ENCODE data around the gene FIP1L1.
"Not testable (repeated sequence)": the region's sequence is repeated elsewhere in the genome, so short reads cannot be mapped to it uniquely, and the experiment has no call there.

FIP1L1 gene

GRCh38 chr4:53377319-53378170 is at the start of gene FIP1L1:
TSS of gene FIP1L1 (plus strand) at chr4:53377641. CDS start at chr4:53377839, 198 bp downstream.
- peak; percentile 42 for DNase-seq (ENCODE audit: low read depth, low spot score)

DNA sequence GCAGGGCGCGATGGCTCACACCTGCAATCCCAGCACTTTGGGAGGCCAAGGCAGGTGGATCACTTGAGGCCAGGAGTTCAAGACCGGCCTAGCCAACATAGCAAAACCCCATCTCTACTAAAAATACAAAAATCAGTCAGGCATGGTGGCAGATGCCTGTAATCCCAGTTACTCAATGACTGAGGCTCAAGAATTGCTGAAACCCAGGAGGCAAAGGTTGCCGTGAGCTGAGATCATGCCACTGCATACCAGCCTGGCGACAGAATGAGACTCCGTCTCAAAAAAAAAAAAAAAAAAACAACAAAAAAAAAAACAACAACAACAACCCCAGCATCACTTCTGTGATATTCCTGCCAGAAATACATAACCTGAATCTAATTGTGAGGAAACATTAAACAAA is 42.5 kb upstream of the FIP1L1 start:
- DNase-seq (ENCODE audit: low read depth, low spot score) = not testable (repeated sequence)

GRCh38 chr4:53340145-53340544 is 37.3 kb upstream of the FIP1L1 start:
- DNase-seq (ENCODE audit: low read depth, low spot score) = not testable (repeated sequence)

GRCh38 chr4:53346392-53346791 is 31.0 kb upstream of the FIP1L1 start:
- not testable (repeated sequence) for DNase-seq (ENCODE audit: low read depth, low spot score)

DNA sequence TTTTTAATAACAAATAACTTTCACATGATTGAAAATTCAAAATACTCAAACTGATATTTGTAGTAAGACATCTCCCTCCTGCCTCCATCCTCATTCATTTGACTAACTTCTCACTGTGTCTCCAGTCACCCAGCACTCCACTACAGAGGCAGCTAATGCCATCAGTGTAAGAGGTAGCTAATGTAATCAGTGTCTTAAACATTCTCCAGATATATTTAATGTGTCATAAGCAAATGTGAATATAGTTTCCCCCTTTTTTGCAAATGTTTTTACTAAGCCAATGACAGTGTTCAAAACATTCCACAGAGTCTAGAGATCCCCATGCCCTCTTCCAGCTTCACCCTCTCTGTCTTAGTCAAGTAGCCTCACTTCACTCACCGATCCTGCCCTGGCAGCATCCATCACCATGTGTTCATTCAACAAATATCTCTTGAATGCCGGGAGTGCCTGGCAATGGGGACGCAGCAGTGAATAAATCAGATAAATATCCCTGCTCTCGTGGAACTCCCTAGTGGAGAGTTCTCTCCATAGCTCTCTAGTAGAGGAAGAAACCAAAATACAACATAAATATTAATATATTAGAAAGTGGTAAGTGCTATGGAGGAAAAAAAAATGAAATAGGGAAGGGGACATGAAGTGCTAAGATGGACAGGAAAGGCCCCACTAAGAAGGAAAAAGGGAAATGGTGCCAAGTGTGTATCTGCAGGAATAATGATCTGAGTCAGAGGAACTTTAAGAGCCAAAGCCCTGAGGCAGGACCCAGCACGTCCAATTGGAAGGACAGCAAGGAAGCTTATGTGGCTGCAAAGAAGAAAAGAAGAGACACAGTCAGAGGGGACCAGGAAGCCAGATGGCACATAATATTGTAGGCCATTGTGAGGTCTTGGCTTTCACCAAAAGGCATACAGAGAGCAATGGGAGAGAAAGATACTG is 30.3 kb upstream of the FIP1L1 start:
- DNase-seq (ENCODE audit: low read depth, low spot score) = no peak

DNA sequence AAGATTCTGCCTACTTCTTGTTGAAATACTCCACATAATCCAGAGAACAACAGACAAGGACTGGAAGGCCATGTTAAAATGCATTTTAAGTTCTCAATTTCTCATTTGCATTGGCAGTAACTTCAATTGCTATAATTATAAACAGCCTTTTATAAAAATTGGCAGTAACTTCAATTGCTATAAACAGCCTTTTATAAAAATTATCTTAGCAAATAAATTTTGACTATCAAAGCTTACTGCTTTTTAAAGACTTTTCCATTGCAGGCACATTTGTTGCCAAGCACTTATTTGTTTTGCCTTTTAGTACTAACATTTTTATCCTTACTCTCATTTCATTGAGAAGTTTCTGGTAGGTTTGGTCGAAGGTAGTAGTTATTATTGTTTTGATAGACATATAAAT is 29.4 kb upstream of the FIP1L1 start:
- DNase-seq (ENCODE audit: low read depth, low spot score) = no peak

- no peak for DNase-seq (ENCODE audit: low read depth, low spot score)
These were observed 28.4 kb upstream of the FIP1L1 start for GRCh38 chr4:53349091-53349491.

DNA sequence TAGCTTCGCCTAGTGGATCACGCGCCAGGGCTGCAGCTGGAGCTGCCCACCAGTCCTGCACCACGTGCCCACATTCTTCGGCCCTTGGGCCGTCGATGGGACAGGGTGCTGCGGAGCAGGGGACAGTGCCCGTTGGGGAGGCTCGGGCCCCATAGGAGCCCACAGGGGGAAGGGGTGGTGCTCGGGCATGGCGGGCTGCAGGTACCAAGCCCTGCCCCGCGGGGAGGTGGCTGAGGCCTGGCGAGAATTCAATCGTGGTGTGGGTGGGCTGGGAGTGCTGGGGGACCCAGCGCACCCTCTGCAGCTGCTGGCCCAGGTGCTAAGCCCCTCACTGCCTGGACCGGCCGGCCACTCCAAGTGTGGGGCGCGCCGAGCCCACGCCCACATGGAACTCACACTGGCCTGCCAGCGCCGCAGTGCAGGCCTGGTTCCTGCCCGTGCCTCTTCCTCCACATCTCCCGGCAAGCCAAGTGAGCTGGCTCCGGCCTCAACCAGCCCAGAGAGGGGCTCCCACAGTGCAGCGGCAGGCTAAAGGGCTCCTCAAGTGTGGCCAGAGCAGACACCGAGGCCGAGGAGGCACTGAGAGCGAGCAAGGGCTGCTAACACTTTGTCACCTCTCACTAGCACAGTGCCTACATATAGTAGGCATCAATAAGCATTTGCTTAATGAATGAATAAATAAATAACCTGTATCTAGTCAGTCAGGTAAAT is 23.3 kb upstream of the FIP1L1 start:
- DNase-seq (ENCODE audit: low read depth, low spot score) = no peak

DNA sequence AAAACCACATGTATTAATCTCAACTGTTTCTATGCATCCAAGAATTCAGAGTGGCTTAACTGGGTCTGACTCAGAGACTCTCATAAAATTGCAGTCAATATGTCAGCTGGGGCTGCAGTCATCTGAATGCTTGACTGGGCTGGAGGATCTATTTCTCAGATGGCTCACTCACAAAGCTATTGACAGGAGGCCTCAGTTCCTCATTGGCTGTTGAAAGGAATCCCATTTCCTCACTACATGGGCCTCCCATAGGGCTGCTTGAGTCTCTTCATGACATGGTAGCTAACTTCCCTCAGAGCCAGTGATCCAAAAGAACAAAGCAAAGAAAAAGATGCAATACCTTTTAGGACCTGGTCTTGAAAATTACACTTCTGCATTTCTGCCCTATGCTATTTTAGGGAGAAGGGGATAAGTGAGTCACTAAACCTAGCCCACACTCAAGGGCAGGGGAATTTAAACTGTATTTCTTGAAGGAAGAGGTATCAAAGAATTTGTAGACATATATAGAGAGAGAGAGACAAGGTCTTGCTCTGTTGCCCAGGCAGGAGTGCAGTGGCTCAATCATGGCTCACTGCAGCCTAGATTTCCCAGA is 21.4 kb upstream of the FIP1L1 start:
- no peak for DNase-seq (ENCODE audit: low read depth, low spot score)

DNA sequence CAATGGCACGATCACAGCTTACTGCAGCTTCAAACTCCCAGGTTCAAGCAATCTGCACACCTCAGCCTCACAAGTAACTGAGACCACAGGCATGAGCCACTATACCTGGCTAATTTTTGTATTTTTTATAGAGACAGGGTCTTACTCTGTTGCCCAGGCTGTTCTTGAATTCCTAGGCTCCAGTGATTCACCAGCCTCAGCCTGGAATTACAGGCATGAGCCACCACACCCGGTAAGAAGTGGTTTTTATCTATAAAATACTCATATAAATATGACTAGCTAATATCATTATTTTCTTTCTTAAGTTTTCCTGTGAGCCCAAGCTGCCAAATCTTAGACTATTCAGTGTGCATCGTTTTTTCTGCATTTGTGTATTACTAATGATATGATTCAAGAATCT is 16.0 kb upstream of the FIP1L1 start:
- no peak for DNase-seq (ENCODE audit: low read depth, low spot score)

DNA sequence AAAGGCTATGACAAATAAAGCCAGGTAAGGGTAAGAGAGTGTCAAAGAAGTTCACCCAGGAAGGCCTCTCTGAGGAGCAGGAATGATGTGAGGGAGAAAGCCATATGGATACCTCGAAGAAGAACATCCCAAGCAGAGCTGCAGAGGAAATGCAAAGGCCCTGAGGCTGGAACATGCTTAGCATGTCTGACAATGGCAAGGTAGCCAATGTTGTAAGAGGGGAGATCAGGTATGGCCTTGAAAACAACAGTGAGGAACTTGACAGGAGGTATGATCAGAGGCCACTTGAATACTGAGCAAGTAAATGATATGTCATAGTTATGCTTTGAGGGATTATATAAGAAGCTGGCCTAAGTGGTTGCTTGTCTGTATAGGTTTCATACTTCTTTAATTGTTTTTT is 15.3 kb upstream of the FIP1L1 start:
- DNase-seq (ENCODE audit: low read depth, low spot score) = no peak

GRCh38 chr4:53364624-53365023 is 12.8 kb upstream of the FIP1L1 start:
- DNase-seq (ENCODE audit: low read depth, low spot score) = no peak

- no peak for DNase-seq (ENCODE audit: low read depth, low spot score)
These were observed 12.3 kb upstream of the FIP1L1 start for GRCh38 chr4:53365121-53365485.

DNA sequence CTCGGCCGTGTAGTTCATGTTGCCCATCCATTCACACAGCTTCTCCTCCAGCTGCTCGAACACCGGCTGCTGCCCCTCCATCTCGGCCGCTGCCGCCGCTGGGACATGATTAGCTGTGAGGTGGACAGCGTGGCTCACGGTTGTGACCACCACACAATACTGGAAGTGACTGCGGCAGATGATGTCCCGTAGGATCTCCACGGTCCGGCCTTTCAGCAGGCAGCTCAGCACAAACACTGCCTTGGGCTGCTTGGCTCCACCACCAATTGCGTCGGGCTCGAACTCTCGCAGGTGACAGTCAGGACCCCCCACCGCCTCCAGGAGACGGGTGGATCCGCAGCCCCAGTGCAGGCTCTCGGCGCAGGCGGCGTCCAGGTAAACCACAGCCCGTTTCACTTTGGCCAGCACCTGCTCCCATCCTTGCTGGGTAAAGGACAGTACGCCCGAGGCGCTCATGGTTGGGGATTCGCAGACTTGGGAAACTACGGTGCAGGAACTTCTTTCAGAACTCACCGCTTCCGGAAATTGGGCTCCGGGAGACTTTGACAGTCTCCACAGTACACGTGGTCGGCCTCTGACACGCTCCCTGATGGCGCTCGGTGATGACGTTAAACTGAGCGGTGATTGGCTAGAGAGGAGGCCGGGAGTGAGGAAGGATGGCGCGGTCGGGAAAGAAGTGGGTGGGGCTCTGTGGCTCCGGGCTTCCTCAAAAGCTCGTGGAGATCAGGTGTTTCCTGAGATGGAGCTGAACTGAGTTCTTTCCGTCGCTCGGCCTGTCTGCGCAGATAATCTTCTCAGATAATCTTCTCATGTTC is 11.7 kb upstream of the FIP1L1 start, which contains the start of gene SCFD2:
TSS of gene SCFD2 (minus strand) at position 576 of the 815 bp plus-strand sequence.
- DNase-seq (ENCODE audit: low read depth, low spot score) = peak; percentile 89

DNA sequence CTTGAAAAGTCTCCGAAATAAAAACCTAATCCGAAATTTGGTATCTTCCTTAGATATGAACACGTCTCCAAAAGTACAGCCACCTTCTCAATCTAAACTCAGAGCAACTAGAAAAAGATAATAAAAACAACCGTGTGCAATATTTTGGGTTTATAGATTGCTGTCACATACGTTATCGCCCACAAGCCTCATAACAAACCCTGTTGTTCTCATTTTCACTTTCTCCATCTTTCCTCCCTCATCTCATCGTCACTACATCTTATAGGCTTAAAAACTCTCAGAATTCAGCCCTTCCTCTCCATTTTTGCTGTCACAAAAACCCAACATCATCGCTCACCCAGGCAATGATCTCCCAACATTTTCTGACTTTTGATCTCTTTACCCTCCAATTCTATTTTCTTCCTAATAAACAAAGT is 11.1 kb upstream of the FIP1L1 start:
- no peak for DNase-seq (ENCODE audit: low read depth, low spot score)

- no peak for DNase-seq (ENCODE audit: low read depth, low spot score)
These were observed 9.7 kb upstream of the FIP1L1 start for GRCh38 chr4:53367721-53368120.

GRCh38 chr4:53371049-53371448 is 6.4 kb upstream of the FIP1L1 start:
- DNase-seq (ENCODE audit: low read depth, low spot score) = no peak

- no peak for DNase-seq (ENCODE audit: low read depth, low spot score)
These were observed 5.5 kb upstream of the FIP1L1 start for GRCh38 chr4:53371843-53372521.

DNA sequence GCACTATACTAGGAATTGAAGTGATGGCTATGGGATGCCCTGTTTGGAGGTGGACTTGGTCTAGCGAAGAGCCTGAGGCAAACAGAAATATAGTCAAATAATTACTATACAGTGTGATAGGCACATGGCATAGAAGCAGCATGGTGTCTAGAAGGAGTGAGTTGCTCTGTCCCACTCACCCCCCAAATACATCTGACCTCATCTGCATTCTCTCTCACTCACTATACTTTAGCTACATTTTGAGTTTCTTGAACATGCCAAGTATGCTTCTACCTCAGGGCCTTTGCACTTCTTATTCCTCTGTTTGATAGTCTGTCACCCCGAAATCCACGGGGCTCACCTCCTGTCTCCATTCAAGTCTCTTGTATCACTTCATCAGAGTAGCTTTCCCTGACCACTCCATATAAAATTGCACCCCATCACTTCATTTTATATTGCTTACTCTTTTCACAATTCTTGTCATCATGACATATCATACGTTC is 2.6 kb upstream of the FIP1L1 start:
- DNase-seq (ENCODE audit: low read depth, low spot score) = no peak

GRCh38 chr4:53376900-53377299 is 541 bp upstream of the FIP1L1 start:
- DNase-seq (ENCODE audit: low read depth, low spot score) = no peak
